Left ventricle myocardium superior (tissue), 1 donor: ENCODE measurements around the gene COA1. TPM values are rescaled to one million over a fixed set of nuclear protein-coding genes. Genes with fewer than 3 reads are reported as not detected.

Experiments used
- ATAC-seq: fragments of 200-7000 bp; cut with Tn5 transposase; one replicate; pipeline ENCODE4 v1.9.1; 2020; ENCODE audit warnings: mild to moderate bottlenecking, moderate library complexity
- DNase-seq: peaks from one replicate; pipeline ENCODE4 v3.0.0-alpha.2; 2020
- intact Hi-C: fragments of 100-400 bp; cut with micrococcal nuclease; formaldehyde crosslinking; loops from one replicate; pipeline ENCODE4 v1.11.0; 2022
- total RNA-seq: library from RNA; stranded (reverse); fragmentation: NEBNext Ultra II Directional; extraction: Animal tissue kit (Norgen Biotek cat#: 25700); gene quantifications from one replicate; pipeline ENCODE4 v1.2.1, GENCODE V29; 2021
- donor health status: DM: no; HTN: yes; CAD: no; lungs with severe emphysema.

COA1 gene
- total RNA-seq, 1 donor from 2014 or later, result 72.5 TPM

DNA sequence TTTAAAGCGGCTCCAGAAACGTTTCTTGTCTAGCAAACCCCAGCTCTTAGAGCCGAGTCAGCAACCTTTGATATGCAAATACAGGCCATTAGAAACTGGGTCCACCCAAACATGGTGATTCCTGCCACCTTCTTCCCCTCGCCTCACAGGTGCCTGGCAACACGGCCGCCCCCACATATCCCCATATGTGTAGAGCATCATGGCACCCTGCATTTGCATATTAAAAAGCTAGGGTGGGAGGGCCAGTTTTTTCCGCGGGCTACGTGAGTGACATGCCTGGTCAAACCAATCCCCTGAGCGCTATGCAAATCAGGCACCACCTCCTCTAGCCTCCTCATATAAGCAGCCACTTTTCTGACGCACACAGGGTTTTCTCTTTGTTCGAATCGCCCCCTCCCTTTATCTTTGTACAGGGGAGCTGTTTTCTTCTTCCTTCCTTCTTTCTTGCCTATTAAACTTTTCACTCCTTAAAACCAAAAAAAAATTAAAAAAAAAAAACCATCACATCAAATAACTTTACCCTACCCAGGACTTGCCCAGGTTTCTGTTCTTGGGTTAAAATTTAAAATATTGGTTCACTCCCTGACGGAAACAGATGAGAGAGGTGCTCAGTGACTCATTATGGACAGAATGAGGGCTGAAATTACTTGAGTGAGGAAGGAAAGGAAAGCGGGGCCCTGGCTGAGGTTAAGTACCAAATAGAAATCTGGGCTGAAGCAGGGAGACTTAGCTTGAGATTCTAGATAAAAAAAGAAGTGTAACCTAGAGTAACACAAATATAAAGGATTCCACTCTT, 59.8 kb downstream of the COA1 start:
- ATAC-seq (no peak), DNase-seq (no peak)
- intact Hi-C loops, result no loop called here

DNA sequence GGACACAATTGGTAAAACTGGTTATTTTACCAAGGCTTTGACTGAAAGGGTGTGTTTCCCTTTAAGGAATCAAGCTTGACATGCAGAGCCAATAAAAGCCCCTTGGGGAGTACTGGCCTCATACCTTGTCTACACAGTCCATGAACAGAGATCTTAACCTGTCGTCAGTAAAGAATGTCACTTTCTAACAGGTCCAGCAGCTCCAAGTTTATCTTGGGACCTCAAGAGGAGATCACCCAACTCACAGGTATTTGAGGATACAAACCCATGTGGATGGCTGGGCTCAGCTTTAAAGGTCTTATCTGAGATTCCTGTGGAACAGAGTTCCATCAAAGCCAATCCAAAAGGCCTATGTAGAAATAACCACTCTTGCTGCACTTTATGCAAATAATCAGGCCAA, 61.3 kb downstream of the COA1 start:
- intact Hi-C loops, result no loop called here
- no peak for DNase-seq
- ATAC-seq, result no peak

DNA sequence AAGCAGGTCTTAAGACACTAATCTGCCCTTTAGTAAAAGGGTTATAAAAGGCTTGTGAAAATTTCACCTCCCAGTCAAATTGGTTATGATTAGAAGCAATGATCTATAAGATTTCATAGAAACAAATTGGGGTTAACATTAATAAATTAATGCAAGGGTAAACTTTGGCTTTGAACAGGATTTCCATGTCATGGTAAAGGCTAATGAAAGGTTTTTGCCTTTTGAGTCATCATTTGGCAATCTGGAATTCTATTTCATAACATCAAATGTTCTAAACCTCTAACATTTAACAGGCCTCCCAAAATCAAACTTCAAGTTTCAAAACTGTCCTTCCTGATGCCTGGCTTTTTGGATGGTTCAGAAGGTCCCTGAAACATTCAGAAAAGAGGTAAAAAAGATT, 62.4 kb downstream of the COA1 start:
- DNase-seq (no peak), ATAC-seq (no peak)
- intact Hi-C loops, result no loop called here

DNA sequence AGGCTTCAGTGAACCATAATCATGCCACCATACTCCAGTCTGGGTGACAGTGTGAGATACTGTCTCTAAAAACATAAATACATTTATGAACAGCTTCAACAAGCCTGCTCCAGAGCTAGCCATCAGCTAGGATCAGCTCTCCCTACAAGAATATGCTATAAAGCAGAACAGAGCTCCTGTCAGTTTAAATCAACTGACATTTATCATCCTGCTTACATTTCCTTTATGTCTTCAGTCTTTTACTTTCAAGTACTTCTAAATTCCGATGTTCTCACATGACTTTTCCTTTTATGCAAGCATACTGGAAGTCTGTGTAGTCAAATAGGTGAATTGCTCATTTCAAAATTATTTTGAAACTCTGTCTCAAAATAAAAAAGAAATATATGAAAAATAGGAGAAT, 64.6 kb downstream of the COA1 start:
- ATAC-seq (no peak), DNase-seq (no peak)
- intact Hi-C loops, result no loop called here

DNA sequence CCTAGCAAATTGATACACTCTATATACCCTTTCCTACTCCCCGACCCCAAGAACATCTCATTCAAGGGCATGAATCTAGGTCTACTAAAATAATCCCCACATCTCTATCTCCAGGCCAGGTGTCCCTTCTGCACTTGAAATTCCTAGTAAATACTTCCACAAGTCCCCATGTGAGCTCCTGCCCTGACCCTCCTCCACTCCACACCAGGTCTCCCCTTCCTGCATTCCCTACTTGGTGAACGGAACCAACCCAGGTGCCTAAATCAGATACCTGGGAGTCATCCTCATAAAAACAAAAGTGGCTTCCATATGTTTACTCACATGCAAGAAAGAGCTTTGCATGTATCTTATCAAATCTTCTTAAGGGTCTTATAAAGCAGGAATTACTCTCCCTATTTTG, 69.2 kb downstream of the COA1 start:
- no peak for ATAC-seq
- intact Hi-C loops, result no loop called here
- DNase-seq, result no peak

DNA sequence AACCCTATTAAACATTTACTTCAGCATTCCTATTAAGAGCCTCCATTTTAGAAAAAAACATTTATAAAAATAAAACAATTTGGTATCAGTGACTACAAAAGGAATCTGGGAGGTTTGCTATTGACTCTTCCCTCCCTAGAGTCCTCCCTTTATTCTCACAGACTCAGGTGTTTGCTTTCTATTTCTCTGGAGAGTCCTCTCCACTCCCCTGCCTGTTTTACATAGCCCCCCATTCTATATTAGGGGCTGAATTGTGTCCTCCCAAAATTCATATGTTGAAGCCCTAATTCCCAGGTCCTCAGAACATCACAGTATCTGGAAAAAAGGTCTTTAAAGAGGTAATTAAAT, 69.8 kb downstream of the COA1 start:
- intact Hi-C loops, result no loop called here
- ATAC-seq (no peak), DNase-seq (no peak)

DNA sequence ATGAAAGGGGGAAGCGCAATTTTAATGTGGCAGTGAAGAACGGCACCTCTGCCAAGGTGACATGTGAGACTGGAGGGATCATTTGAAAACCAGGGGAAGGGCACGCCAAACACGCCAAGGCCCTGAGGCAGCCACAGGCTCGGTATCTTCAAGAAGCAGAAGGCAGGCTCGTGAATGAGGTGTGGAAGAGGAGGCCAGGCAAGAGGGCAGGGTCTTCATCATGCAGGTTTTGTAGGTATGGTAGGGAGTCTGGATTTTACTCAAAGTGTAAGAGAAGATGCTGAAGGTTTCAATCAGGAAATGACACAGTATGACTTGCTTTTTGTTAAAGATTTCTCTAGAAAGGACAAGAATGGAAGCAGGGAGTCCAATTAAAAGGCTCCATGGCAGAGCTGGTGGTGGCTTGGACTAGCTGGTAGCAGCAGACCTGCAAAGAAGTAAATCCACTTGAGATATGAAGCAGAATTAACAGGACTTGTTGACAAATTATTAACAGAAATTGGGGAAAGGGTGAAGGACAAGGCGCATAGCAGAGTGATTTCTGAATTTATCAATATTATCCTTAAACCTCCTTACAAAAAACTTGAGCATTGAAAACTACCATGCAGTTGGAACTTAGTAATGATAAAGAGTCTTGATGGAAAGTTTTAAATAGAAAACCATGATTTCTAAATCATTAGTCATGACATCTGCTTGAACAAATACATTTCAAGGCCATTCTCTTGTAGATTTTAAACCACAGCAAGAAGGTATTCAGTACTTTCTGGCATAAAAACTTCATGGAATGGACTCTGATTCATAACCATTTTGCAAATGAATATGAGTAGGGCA, 70.4 kb downstream of the COA1 start:
- ATAC-seq (no peak), DNase-seq (no peak)
- intact Hi-C loops, result no loop called here

DNA sequence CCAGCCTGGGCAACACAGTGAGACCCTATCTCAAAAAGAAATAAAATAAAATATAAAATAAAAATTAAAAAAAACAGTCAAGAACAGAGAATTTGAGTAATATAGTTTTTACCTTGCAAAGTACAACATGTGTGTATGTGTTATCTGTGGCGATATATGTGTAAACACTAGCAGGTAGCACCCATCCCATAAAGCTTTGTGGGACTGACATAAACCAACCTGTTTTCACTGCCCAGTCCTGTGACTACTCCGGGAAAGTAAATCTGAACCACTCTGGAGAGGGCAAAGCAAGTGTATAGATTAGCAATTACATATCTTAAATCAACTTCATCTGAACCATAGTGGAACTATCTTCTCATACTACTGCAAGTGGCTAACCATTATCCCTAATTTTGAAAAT, 72.3 kb downstream of the COA1 start:
- intact Hi-C loops, result no loop called here
- DNase-seq (no peak), ATAC-seq (no peak)

DNA sequence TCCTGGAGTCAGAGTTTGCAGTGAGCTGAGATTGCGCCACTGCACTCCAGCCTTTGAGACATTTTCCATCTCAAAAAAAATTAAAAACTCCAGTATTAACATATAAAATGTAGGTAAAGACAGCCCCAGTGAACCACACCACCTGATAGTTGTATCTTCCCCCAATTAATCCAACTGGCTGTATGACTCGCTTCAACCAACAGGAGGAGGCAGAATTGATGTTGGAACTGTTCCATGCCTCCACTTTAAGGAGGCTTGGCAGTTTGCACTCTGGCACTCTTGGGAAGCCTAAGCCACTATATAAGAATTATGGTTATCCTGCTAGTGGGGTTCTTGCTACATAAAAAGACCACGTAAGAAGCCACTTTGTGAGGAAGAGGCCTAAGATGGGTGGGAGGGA, 73.7 kb downstream of the COA1 start:
- DNase-seq (no peak), ATAC-seq (no peak)
- intact Hi-C loops, result no loop called here

DNA sequence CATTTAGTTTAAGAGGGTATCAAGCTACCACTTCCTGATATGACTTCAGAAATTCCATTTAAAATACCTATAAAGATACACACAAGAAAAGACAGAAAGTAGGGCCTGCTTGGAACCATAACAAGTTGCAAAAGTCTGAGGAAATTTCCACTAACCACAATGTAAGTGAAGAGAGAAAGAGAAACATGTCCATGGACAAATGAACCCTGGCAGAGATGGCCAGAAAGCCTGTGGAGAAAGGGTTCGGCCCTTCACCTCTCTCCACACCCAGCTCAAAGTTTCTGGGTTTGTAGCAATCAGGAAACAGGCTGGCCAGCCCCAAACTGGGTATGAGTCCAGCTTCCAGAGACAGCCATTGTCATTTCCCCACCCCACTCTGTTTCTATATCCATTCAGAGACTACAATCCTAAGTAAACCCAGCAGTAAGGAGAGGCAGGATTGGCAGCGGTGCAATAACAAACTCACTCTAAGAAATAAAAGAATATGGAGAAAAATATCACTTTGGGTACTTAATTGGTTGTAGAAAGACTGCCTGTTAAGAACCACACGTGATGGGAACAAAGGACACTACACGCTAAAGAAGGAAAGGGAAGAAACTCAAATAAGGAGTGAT, 75.3 kb downstream of the COA1 start:
- ATAC-seq (no peak), DNase-seq (no peak)
- intact Hi-C loops, result no loop called here

DNA sequence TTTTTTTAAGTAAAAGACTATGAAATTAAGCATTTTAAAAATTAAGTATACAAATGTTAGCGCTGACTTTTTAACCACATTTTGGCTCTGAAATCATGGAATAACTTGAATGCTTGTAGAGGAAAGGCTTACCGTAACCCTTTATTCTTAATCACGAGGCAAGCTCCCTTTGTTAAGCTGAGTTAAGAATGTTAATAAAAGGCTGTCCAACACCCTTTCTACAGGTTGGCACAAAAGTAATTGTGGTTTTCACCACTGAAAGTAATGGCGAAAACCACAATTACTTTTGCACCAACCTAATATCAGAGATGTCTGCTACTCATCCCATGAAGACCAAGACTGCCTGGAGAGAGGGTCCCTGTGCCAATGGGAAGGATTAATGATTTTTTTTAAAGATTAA, 75.9 kb downstream of the COA1 start:
- intact Hi-C loops, result no loop called here

DNA sequence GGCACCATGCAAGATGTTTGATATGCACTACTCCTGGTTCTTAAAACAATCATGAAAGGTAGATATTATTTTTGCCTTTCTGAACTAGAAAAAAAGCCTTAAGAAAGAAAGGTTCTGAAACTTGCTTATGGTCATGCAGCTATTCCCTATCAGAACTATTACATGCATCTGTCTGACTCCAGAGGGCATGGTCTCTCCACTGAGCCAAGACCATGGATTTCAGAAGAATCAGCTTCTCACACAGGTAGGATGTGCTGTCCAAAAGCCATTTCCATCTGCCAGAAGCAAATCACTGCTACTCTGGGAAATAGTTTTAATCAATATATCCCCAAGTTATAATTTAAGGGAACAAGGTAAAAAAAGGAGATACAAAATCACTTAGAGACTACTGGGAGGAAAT, 77.0 kb downstream of the COA1 start:
- no peak for ATAC-seq
- intact Hi-C loops, result no loop called here
- DNase-seq, result no peak

More for the DNA sequence above, 75.9 kb downstream of the COA1 start:
- ATAC-seq (no peak), DNase-seq (no peak)

DNA sequence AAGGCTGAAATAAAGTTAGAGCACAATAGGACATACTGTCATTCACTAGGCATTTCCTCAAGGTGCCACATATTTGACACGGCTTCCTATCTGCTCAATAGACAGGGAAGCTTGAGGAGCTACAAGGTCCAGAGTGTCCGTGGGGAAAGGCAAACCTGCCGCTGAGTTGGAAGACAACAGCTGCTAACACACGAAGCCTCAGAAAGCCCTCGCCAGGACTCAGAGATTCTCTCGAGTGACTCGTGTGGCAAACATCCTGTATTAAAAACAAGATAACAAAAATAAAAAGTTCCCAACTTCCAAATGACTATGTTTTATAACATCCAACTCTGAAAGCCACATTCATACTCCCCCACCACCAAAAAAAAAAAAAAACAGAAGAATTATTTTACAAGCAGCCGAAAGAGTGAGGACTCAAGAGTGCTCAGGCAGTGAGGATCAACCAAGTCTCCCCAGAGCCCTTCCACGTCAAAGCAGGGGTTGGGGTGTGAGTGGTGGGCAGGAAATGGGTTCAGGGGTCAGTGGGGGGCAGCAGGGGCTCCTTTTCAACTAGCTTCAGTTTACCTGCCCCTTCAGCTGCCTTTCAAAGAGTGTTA, 78.8 kb downstream of the COA1 start:
- DNase-seq (no peak), ATAC-seq (no peak)
- intact Hi-C loops, result no loop called here

DNA sequence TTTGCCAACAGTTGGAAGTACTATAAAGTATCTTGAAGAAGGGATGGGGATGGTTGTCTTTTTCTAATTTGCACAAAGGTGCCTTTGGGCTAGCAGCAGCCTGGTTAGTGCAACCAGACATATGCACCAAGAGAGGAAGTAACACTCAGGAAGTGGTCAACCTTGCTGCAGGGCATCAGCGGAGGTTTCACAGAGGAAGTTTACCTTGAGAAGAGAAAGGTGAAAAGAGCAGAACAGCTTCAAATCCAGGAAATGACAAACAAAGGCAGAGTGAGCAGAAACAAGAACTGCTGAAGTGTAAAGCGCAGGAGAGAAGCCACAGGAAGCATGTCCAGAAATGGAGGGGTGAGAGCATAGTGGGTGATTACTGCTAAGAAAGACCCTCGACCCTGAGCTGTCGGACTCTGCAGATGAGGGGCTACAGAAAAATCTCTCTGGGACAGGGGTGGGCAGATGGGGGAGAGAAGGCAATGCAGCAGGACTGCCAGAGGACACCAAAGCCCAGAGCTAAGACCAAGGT, 79.5 kb downstream of the COA1 start:
- no peak for DNase-seq
- ATAC-seq, result no peak
- intact Hi-C loops, result no loop called here

DNA sequence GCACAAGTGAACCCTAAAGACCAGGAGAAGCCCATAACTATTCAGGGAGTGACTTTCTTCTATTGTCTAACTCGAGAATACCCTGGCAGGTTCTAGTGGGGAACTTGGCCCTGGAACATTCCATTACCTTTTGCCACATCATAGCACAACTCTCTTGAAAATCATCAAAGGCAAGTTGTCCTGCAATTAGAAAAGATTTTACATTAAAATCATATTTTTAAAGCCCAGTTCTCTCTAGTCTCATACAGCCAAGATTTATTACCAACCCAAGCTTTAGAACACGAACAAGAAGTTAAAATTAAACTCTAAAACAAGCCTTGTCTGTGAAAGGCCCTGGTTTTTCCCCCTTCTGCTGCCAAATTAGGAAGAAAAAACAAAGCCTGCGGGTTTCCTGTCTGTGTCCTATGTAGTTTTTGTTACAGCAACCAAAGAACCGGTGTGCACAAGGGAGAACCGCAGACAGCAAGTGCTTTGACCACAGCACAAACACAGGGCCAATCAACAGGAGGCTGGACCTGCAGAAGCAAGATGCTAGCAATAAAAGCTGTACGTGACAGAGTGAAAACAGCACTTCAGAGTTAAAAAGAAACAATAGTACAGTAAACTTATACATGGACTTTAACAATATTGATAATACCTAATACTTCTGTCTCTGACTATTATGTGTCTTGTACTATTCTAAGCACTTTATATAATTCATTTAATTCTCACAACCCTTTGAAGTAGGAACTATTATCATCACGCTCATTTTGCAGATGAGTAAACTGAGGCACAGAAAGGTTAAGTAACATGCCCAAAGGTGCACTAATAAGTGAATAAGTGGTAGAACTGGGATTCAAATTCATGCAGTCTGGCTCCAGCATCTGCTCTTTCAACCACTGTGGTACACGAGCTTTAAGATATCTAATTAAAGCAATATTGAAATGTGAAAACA, 80.6 kb downstream of the COA1 start:
- intact Hi-C loops, result no loop called here
- ATAC-seq (peak; percentile 18), DNase-seq (no peak)

DNA sequence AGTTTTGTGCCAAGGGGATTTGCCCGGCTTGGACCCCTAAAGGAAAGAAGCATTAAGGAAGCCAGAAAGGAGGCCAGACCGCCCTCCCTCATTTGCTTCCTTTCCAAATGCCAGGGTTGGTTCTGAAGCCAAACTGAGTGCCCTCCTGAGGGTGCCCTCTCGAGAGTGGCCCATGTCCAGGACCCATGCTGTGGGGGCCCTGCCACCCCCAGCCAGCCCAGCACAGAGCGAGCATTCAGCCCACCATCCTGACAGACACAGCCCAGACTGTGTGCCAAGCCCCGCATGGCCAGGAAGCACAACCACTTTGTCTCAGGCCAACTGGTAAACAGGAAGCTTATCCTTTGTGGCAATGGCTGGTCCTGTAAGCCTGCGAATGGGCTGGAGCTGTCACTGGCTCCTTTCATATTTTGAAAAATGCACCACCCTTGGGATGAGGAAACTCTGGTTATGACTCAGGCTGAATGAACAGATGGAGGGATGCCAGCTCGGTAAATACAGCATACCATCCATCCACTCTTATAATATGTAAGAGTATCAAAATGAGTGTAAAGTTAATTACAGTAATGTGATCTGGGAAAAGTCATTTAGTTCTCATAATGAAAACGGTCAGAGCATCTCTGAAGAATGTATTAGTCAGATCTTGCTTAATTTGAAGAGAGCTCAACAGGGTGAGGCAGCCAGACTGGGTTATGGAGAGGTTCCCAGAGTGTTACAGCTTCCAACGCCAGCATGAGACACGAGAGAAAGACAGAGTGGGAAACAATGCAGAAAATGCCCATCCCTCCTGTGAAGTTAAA, 81.5 kb downstream of the COA1 start:
- peak; percentile 63 for DNase-seq
- ATAC-seq, result peak; percentile 74
- intact Hi-C loops, result no loop called here

DNA sequence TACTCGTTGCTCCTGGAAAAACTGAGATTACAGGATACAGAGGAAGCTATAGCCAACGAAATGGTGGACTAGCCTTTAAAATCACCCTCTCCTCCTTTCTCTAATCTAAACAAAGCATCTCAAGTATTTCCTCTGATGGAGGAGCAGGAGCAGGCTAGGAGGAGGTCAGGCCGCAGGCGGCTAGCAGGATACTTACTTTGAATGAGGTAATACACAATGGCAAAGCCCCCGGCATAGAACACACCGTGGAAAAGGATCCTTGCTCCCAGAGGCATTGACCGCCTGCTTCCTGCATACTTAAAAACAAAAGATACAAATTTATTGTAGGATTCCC, 82.0 kb downstream of the COA1 start:
- intact Hi-C loops, result no loop called here
- ATAC-seq (peak; percentile 18), DNase-seq (no peak)
